H1 (cell line): ENCODE measurements around the gene SND1. TPM values are rescaled to one million over a fixed set of nuclear protein-coding genes. Genes with fewer than 3 reads are reported as not detected.

Experiments used
- CTCF ChIA-PET: fragments of 300-600 bp; sonication (Branson Sonifier 250); formaldehyde crosslinking; loops from one replicate; lab custom pipeline; 2021; ENCODE audit not compliant: partially characterized antibody; lab: Charles Lee
- POLR2A ChIA-PET: fragments of 300-600 bp; sonication (Branson Sonifier 250); formaldehyde crosslinking; loops from one replicate; lab custom pipeline; 2021; ENCODE audit warnings: inconsistent platforms; ENCODE audit not compliant: partially characterized antibody; lab: Charles Lee
- DNase-seq, 2 experiments: peaks; one replicate each; pipeline versions ENCODE4 v3.0.0 to v3.0.0-alpha.2; 2010 to 2022; ENCODE audit warnings: low spot score in 2 of 2, low read depth in 1 of 2, mixed read lengths in 1 of 2
- FAIRE-seq: peaks from 2 replicates; lab custom pipeline; 2011; peaks lifted over from hg19 to GRCh38; lab: Jason Lieb, UNC
- H2AFZ ChIP-seq: 2 replicates; pipeline ENCODE4 v1.8.1; 2012; ENCODE audit warnings: low read length, inconsistent platforms
- H2AK5ac ChIP-seq: 2 replicates; pipeline ENCODE4 v1.6.1; 2013; ENCODE audit warnings: low read depth, low read length
- H2BK120ac ChIP-seq: replicated peaks from 2 replicates; pipeline ENCODE3; 2013; ENCODE audit warnings: low read depth, low read length, inconsistent platforms
- H2BK12ac ChIP-seq: 2 replicates; pipeline ENCODE4 v1.6.1; 2013; ENCODE audit warnings: low read depth, low read length
- H2BK15ac ChIP-seq: 2 replicates; pipeline ENCODE4 v1.6.1; 2013; ENCODE audit warnings: low read length
- H2BK20ac ChIP-seq: 2 replicates; pipeline ENCODE4 v1.6.1; 2013; ENCODE audit warnings: low read length
- H2BK5ac ChIP-seq: 2 replicates; pipeline ENCODE4 v1.6.1; 2013; ENCODE audit warnings: low read depth, low read length
- H3K14ac ChIP-seq: 2 replicates; pipeline ENCODE4 v1.6.1; 2013; ENCODE audit warnings: inconsistent platforms; ENCODE audit not compliant: insufficient read length
- H3K18ac ChIP-seq: 2 replicates; pipeline ENCODE4 v1.6.1; 2013; ENCODE audit warnings: low read length; ENCODE audit errors: extremely low read depth
- H3K23ac ChIP-seq: 2 replicates; pipeline ENCODE4 v1.6.1; 2013; ENCODE audit warnings: inconsistent platforms; ENCODE audit not compliant: insufficient read length
- H3K23me2 ChIP-seq: 2 replicates; pipeline ENCODE4 v1.6.1; 2013; ENCODE audit warnings: low read depth, low read length
- H3K27ac ChIP-seq: 2 replicates; pipeline ENCODE4 v1.6.1; 2011; ENCODE audit warnings: low read depth, low read length, inconsistent platforms
- H3K27me3 ChIP-seq, 4 experiments: replicated peaks in 1 of 4; 1 replicate in 1 of 4; 2 replicates in 3 of 4; pipeline versions ENCODE4 v1.6.1 to v1.8.1; 2011 to 2013; ENCODE audit warnings: low read length in 3 of 4, mild to moderate bottlenecking in 3 of 4, inconsistent platforms in 2 of 4, mixed read lengths in 2 of 4, moderate library complexity in 1 of 4; ENCODE audit not compliant: control insufficient read depth in 3 of 4, insufficient read depth in 3 of 4; ENCODE audit errors: extremely low read depth in 1 of 4
- H3K36me3 ChIP-seq, 4 experiments: 2 replicates each; pipeline versions ENCODE4 v1.6.1 to v1.8.1; 2011 to 2013; ENCODE audit warnings: mild to moderate bottlenecking in 4 of 4, low read length in 3 of 4, moderate library complexity in 2 of 4, control low read depth in 1 of 4, inconsistent platforms in 1 of 4; ENCODE audit not compliant: insufficient read depth in 4 of 4, control insufficient read depth in 2 of 4
- H3K4ac ChIP-seq: replicated peaks from 2 replicates; pipeline ENCODE3; 2013; ENCODE audit warnings: low read length, low read depth, mixed read lengths, inconsistent platforms; ENCODE audit not compliant: insufficient read length
- H3K4me1 ChIP-seq, 4 experiments: replicated peaks in 1 of 4; 1 replicate in 1 of 4; 2 replicates in 3 of 4; pipeline versions ENCODE4 v1.6.1 to v1.8.1; 2011 to 2013; ENCODE audit warnings: low read length in 3 of 4, inconsistent platforms in 2 of 4, mixed read lengths in 1 of 4; ENCODE audit not compliant: insufficient read depth in 4 of 4, control insufficient read depth in 3 of 4
- H3K4me2 ChIP-seq, 2 experiments: 2 replicates each; pipeline versions ENCODE4 v1.6.1 to v1.8.1; 2011 to 2013; ENCODE audit warnings: low read depth in 2 of 2, low read length in 2 of 2, control low read depth in 1 of 2, inconsistent platforms in 1 of 2, mild to moderate bottlenecking in 1 of 2; ENCODE audit not compliant: insufficient read depth in 1 of 2
- H3K4me3 ChIP-seq, 4 experiments: fragments of 200-600, 300-600 bp in 1 of 4; sonication (generic), shearing (Covaris generic), sonication (Bioruptor Twin) in 1 of 4; 2 replicates each; pipeline versions ENCODE4 v1.5.1 to v1.8.1; 2011 to 2016; ENCODE audit warnings: low read length in 4 of 4, low read depth in 3 of 4, control low read depth in 2 of 4, inconsistent platforms in 2 of 4, mild to moderate bottlenecking in 2 of 4, mixed read lengths in 1 of 4, moderate library complexity in 1 of 4; ENCODE audit not compliant: insufficient read depth in 2 of 4; ENCODE audit errors: extremely low read depth in 1 of 4
- H3K56ac ChIP-seq: replicated peaks from 2 replicates; pipeline ENCODE3; 2013; ENCODE audit warnings: low read depth, mild to moderate bottlenecking, mixed read lengths, low read length, inconsistent platforms; ENCODE audit not compliant: insufficient read length
- H3K79me1 ChIP-seq: 2 replicates; pipeline ENCODE4 v1.6.1; 2013; ENCODE audit warnings: low read depth, low read length, control low read depth
- H3K79me2 ChIP-seq, 2 experiments: 2 replicates each; pipeline versions ENCODE4 v1.6.1 to v1.8.1; 2012 to 2013; ENCODE audit warnings: low read length in 2 of 2, mild to moderate bottlenecking in 2 of 2, inconsistent platforms in 1 of 2; ENCODE audit not compliant: insufficient read depth in 2 of 2, control insufficient read depth in 1 of 2
- H3K9ac ChIP-seq, 4 experiments: replicated peaks in 1 of 4; 1 replicate in 1 of 4; 2 replicates in 3 of 4; pipeline versions ENCODE4 v1.6.1 to v1.8.1; 2011 to 2013; ENCODE audit warnings: low read depth in 3 of 4, low read length in 3 of 4, control low read depth in 2 of 4, mild to moderate bottlenecking in 2 of 4, moderate library complexity in 2 of 4, inconsistent platforms in 1 of 4; ENCODE audit errors: extremely low read depth in 1 of 4
- H3K9me3 ChIP-seq, 2 experiments: 2 replicates each; pipeline versions ENCODE4 v1.6.1 to v1.8.1; 2012 to 2013; ENCODE audit warnings: mild to moderate bottlenecking in 2 of 2, moderate library complexity in 2 of 2, control low read depth in 1 of 2, inconsistent platforms in 1 of 2, low read depth in 1 of 2, low read length in 1 of 2, mixed read lengths in 1 of 2; ENCODE audit not compliant: insufficient read depth in 2 of 2
- H4K20me1 ChIP-seq, 2 experiments: replicated peaks in 1 of 2; 2 replicates each; pipeline versions ENCODE3 to v1.8.1; 2011 to 2013; ENCODE audit warnings: inconsistent platforms in 2 of 2, low read length in 2 of 2, mild to moderate bottlenecking in 1 of 2; ENCODE audit not compliant: insufficient read depth in 2 of 2, control insufficient read depth in 1 of 2
- H4K5ac ChIP-seq: 2 replicates; pipeline ENCODE4 v1.6.1; 2013; ENCODE audit warnings: low read length, low read depth, mixed read lengths, inconsistent platforms; ENCODE audit not compliant: insufficient read length
- H4K8ac ChIP-seq: 2 replicates; pipeline ENCODE4 v1.8.0; 2013; ENCODE audit warnings: mild to moderate bottlenecking, moderate library complexity, low read length, inconsistent platforms; ENCODE audit not compliant: insufficient read depth; ENCODE audit errors: extremely low read depth
- H4K91ac ChIP-seq: replicated peaks from 2 replicates; pipeline ENCODE3; 2013; ENCODE audit warnings: low read length, mixed read lengths, inconsistent platforms; ENCODE audit not compliant: insufficient read length
- KDM1A ChIP-seq: fragments of 200-600, 300-600 bp; sonication (generic); IDR thresholded peaks from 2 replicates; pipeline ENCODE4 v1.7.1; 2016; ENCODE audit warnings: mild to moderate bottlenecking, low read length, borderline replicate concordance
- POU5F1 ChIP-seq: IDR thresholded peaks from 2 replicates; pipeline ENCODE4 v1.6.1; 2011; ENCODE audit warnings: low read depth, mild to moderate bottlenecking, low read length, moderate library complexity
- SP1 ChIP-seq: IDR thresholded peaks from 2 replicates; pipeline ENCODE4 v1.6.1; 2011; ENCODE audit warnings: low read depth, low read length
- WGBS, 2 experiments: shearing (Covaris generic) in 1 of 2; methylation state at CpG; one replicate each; pipeline versions ENCODE4 v1.1.6 to v1.1.7; 2013 to 2015; ENCODE audit warnings: low lambda C conversion rate in 2 of 2, mixed read lengths in 2 of 2, inconsistent platforms in 1 of 2, low coverage in 1 of 2, missing lambda C conversion rate in 1 of 2; ENCODE audit not compliant: insufficient replicate concordance in 2 of 2, insufficient coverage in 1 of 2, insufficient read length in 1 of 2; ENCODE audit errors: extremely low coverage in 1 of 2, missing lambda C conversion rate in 1 of 2; 5-methylcytosine and 5-hydroxymethylcytosine counted together
- polyA plus RNA-seq, 7 experiments: library from polyadenylated mRNA; depleted of rRNA in 3 of 7; stranded (reverse) in 5 of 7; unstranded in 2 of 7; fragments of >200 nt in 5 of 7; fragments of 200-250 nt in 2 of 7; gene quantifications; 1 replicate in 5 of 7; 2 replicates in 1 of 7; 4 replicates in 1 of 7; pipeline versions ENCODE4 v1.2.1 to v1.2.3, GENCODE V29; 2011 to 2013; ENCODE audit warnings: missing spikeins in 2 of 7, mixed read lengths in 2 of 7
- total RNA-seq: library from RNA; stranded (reverse); fragmentation: NEBNext Ultra II Directional; extraction: Animal tissue kit (Norgen Biotek cat#: 25700); gene quantifications from 2 replicates; pipeline ENCODE4 v1.2.1, GENCODE V29; 2021

Gene SND1
- total and polyA plus RNA-seq, 2 of the 8 experiments (the other 6 are each of a cell fraction or from before 2014, with no cell fraction given), result 122 to 290 TPM

DNA sequence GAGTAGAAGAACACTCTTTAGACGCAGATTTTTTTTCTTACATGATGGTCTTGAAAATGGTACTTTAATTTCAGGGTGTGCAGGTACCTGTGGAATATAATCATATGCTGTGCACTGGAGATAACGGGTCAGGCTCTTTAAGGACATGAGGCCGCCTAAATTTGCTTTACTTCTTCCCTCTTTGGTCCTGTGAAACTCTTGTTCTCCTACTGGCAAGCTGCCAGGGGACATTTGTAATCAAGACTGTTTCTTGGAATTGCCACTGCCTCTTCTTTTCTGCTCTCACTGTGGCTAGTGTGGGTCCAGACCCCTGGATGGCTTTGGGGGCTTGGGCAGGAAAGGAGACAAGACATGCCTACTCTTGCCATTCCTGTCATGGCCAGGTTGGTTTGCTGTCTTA is 146.0 kb downstream of the SND1 start:
- Histone ChIP-seq H3K36me3 (no peaks in the 10 kb centered on the region; a peak in 2 of 8 replicates), H4K8ac (no peak overlapping the region), H3K79me1 (peaks cover 11% of the 10 kb centered on the region), H3K56ac (no peak overlapping the region), H2AK5ac (no peak overlapping the region), H3K79me2 (peaks cover 3 to 79% of the 10 kb centered on the region in 2 experiments; a peak in 3 of 4 replicates), H3K9me3 (no peaks in the 10 kb centered on the region), H3K27me3 (no peaks in the 10 kb centered on the region), H4K5ac (no peak overlapping the region), H2BK15ac (no peak overlapping the region), H2BK20ac (no peak overlapping the region), H3K14ac (no peak overlapping the region), H2AFZ (no peak overlapping the region), H2BK120ac (no peak overlapping the region), H3K4me1 (peaks cover 3 to 11% (median 6%) of the 10 kb centered on the region in 4 experiments; a peak in 6 of 7 replicates), H4K91ac (no peak overlapping the region), H2BK12ac (no peak overlapping the region), H4K20me1 (peaks cover 2 to 10% of the 10 kb centered on the region in 2 experiments), H3K23ac (no peak overlapping the region), H2BK5ac (0 out of 2 replicates have a peak overlapping the region, but pooled peaks have one; percentile 5), H3K4ac (no peak overlapping the region), H3K4me3 (no peak overlapping the region), H3K9ac (no peak overlapping the region; a peak in 1 of 7 replicates), H3K18ac (peak overlapping the region; percentile 21; the same call in 1 of the 2 replicates), H3K23me2 (no peaks in the 10 kb centered on the region), H3K27ac (no peak overlapping the region), H3K4me2 (no peak overlapping the region)
- FAIRE-seq, result no peak
- WGBS, 2 experiments, result 93% methylated on average over 3 of the region's 3 CpGs; no CpG with 5 or more reads in 1 of the 2 experiments
- ChIA-PET CTCF (interaction anchor here (1.1 to 1.7 kb wide), 3 partner anchors 8 to 35 kb away, joined by 3 to 7 read pairs (median 5); no protein-coding TSS in a partner anchor), POLR2A (no interaction called here)
- no peak for DNase-seq
- TF ChIP-seq SP1 (no peak), POU5F1 (no peak), KDM1A (no peak)
